Osteoblast (primary cell): ENCODE results near the gene CCIN. TPM values are rescaled to one million over a fixed set of nuclear protein-coding genes. Genes with fewer than 3 reads are reported as not detected.
A peak's percentile ranks its signal among the peaks of the same experiment; 100 is the strongest.

Experiments used
- DNase-seq: peaks from one replicate; pipeline ENCODE4 v3.0.0; 2011; ENCODE audit warnings: low spot score, mixed read lengths; ENCODE audit not compliant: insufficient read length; ENCODE audit errors: missing footprints
- H2AFZ ChIP-seq: 2 replicates; pipeline ENCODE4 v1.6.0; 2011; ENCODE audit warnings: mild to moderate bottlenecking, low read length
- H3K27ac ChIP-seq: 2 replicates; pipeline ENCODE4 v1.5.1; 2011; ENCODE audit warnings: mild to moderate bottlenecking, low read depth, low read length, moderate library complexity
- H3K27me3 ChIP-seq: 2 replicates; pipeline ENCODE4 v1.6.0; 2012; ENCODE audit warnings: mild to moderate bottlenecking, control low read depth, inconsistent platforms, low read length, moderate library complexity; ENCODE audit not compliant: insufficient read depth
- H3K36me3 ChIP-seq: 2 replicates; pipeline ENCODE4 v1.5.1; 2011; ENCODE audit warnings: mild to moderate bottlenecking, low read length, control low read depth, moderate library complexity; ENCODE audit not compliant: insufficient read depth
- H3K4me1 ChIP-seq: 2 replicates; pipeline ENCODE4 v1.5.1; 2011; ENCODE audit warnings: mild to moderate bottlenecking, low read length, control low read depth, moderate library complexity; ENCODE audit not compliant: insufficient read depth
- H3K4me2 ChIP-seq: 2 replicates; pipeline ENCODE4 v1.6.0; 2011; ENCODE audit warnings: mild to moderate bottlenecking, low read length; ENCODE audit not compliant: insufficient read depth
- H3K4me3 ChIP-seq: fragments of 200-600 bp; sonication (generic); 3 replicates; pipeline ENCODE4 v1.5.1; 2012; ENCODE audit warnings: mild to moderate bottlenecking, low read length, inconsistent platforms; ENCODE audit not compliant: insufficient read depth
- H3K79me2 ChIP-seq: 2 replicates; pipeline ENCODE4 v1.6.0; 2012; ENCODE audit warnings: mild to moderate bottlenecking, low read length, control low read depth, inconsistent platforms; ENCODE audit not compliant: insufficient read depth
- H3K9me3 ChIP-seq: 2 replicates; pipeline ENCODE4 v1.5.1; 2011; ENCODE audit warnings: low read depth, low read length, control low read depth
- H4K20me1 ChIP-seq: 2 replicates; pipeline ENCODE4 v1.6.0; 2012; ENCODE audit warnings: mild to moderate bottlenecking, low read length, control low read depth; ENCODE audit not compliant: insufficient read depth
- total RNA-seq: library from RNA; depleted of rRNA; stranded (reverse); fragments of >200 nt; gene quantifications from 2 replicates; pipeline ENCODE4 v1.2.3, GENCODE V29; 2012
- TF ChIP-seq, protein P1 (sequence below): IDR thresholded peaks from 2 replicates; pipeline ENCODE4 v1.5.1; 2011; ENCODE audit warnings: mild to moderate bottlenecking, low read depth, low read length, moderate library complexity; ENCODE audit errors: extremely low read depth

Gene CCIN
- total RNA-seq, 1 donor, result 2.2 TPM

DNA sequence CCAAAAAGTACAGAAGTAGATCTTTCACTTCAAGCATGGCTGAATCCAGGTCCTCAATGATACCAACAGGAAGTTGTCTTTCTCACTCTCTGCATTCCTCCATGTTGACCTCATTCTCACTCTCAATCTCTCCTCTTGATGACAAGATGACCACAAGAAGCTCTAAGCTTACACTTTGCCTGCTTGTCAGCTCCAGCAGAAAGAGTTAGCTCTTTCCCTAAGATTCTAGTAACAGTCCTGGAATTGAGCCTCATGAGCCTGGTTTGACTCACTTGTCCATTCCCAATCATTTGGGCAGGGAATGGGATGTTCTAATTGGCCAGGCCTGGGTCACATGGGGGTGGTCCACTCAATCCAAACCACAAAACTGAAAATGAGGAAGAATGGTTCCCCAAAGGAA lies 18.2 kb downstream of the CCIN start:
- H3K27ac ChIP-seq, result peak overlapping the region; percentile 78
- peaks cover 27% of the 10 kb centered on the region for H3K4me1 ChIP-seq
- TF ChIP-seq, protein P1, sequence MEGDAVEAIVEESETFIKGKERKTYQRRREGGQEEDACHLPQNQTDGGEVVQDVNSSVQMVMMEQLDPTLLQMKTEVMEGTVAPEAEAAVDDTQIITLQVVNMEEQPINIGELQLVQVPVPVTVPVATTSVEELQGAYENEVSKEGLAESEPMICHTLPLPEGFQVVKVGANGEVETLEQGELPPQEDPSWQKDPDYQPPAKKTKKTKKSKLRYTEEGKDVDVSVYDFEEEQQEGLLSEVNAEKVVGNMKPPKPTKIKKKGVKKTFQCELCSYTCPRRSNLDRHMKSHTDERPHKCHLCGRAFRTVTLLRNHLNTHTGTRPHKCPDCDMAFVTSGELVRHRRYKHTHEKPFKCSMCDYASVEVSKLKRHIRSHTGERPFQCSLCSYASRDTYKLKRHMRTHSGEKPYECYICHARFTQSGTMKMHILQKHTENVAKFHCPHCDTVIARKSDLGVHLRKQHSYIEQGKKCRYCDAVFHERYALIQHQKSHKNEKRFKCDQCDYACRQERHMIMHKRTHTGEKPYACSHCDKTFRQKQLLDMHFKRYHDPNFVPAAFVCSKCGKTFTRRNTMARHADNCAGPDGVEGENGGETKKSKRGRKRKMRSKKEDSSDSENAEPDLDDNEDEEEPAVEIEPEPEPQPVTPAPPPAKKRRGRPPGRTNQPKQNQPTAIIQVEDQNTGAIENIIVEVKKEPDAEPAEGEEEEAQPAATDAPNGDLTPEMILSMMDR, result no peak
- H4K20me1 ChIP-seq, result peaks cover 13% of the 10 kb centered on the region
- peak; percentile 95 for DNase-seq
- H3K79me2 ChIP-seq, result peaks cover 17% of the 10 kb centered on the region
- no peaks in the 10 kb centered on the region for H3K9me3 ChIP-seq
- peak overlapping the region; percentile 12 for H3K4me2 ChIP-seq
- H3K27me3 ChIP-seq, result no peaks in the 10 kb centered on the region
- H3K4me3 ChIP-seq, result no peak overlapping the region
- H3K36me3 ChIP-seq, result no peaks in the 10 kb centered on the region
- peak overlapping the region; percentile 60 for H2AFZ ChIP-seq

DNA sequence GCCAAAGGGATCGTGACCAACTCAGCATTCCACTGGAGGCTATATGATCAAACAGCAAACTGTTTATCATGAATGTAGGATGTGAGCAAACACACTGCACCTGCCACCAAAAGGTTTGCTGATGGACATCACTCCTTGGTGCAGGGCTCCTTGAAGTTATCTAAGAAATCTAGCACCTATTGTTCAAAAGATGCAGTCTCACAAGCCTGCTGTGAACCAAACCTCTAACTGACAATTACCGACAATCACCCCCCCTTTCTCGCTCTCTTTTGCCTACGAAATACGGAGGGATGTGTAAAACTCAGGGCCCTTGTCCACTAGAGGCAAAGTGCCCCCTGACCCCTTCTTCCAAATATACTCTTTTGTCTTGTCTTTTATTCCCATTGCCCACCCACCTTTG lies 19.0 kb downstream of the CCIN start:
- no peak overlapping the region for H2AFZ ChIP-seq
- H3K27me3 ChIP-seq, result no peaks in the 10 kb centered on the region
- no peaks in the 10 kb centered on the region for H3K9me3 ChIP-seq
- TF ChIP-seq, protein P1, result no peak
- no peak overlapping the region for H3K4me3 ChIP-seq
- peaks cover 25% of the 10 kb centered on the region for H3K79me2 ChIP-seq
- DNase-seq, result no peak
- H3K4me2 ChIP-seq, result no peak overlapping the region
- no peaks in the 10 kb centered on the region for H3K36me3 ChIP-seq
- H4K20me1 ChIP-seq, result peaks cover 21% of the 10 kb centered on the region
- H3K27ac ChIP-seq, result no peak overlapping the region
- H3K4me1 ChIP-seq, result peaks cover 34% of the 10 kb centered on the region

DNA sequence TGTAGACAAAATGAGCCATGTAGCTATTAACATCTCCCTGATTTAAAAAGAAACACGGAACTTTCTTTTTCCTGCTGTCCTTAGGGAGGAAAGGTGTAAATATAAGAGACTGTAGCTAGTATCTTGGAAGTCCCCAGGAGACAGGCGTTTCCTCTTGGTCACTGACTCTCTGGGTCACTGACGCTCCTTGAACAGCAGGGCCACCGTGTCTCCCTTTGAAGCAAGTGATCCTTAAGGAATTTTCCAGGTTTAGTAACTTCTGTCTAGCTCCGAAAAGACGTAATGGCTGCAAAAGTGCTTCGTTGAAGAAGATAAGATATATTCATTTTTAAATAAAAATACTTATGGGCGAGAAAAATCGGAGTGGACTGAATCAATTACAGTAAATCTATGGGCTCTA lies 20.8 kb downstream of the CCIN start:
- TF ChIP-seq, protein P1, result no peak
- no peak for DNase-seq

DNA sequence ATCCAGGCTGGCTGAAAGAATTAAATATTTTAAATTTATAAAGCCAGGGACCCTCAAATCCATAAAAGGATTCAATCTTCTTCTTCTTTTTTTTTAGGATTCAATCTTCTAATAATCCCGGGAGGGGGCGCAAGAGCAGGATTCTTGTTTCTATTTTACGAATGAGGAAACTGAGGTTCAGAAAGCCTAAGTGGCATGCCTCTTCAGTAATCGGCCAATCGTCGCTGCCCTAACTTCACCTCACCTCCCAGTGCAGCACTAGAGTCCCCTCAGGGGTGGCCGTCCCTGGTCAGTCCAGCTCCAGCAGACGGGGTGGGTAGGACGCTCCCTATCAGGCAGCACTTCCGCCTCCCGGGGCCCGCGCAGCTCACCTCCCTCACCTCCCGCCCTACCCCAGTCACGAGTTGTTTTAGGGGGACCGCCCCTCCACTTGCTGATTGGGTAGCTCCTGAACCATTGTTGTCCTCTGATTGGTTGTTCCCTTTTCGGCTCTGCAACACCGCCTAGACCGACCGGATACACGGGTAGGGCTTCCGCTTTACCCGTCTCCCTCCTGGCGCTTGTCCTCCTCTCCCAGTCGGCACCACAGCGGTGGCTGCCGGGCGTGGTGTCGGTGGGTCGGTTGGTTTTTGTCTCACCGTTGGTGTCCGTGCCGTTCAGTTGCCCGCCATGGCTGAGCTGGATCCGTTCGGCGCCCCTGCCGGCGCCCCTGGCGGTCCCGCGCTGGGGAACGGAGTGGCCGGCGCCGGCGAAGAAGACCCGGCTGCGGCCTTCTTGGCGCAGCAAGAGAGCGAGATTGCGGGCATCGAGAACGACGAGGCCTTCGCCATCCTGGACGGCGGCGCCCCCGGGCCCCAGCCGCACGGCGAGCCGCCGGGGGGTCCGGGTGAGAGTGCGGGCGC lies 21.5 kb downstream of the CCIN start, which contains the start of gene CLTA:
TSS of gene CLTA (plus strand) at position 534 of the 902 bp plus-strand sequence. CDS start at position 670, 136 bp downstream.
- no peaks in the 10 kb centered on the region for H3K9me3 ChIP-seq
- peak within 1 kb of the TSS; percentile 88 for H3K4me3 ChIP-seq
- peak; percentile 99 for DNase-seq
- TF ChIP-seq, protein P1, result peak; percentile 69
- H3K4me1 ChIP-seq, result peaks cover 45% of the 10 kb centered on the region
- peak within 1 kb of the TSS; percentile 97 for H2AFZ ChIP-seq
- peaks cover 13% of the 10 kb centered on the region for H3K36me3 ChIP-seq
- H4K20me1 ChIP-seq, result peaks cover 37% of the 10 kb centered on the region
- H3K4me2 ChIP-seq, result peak within 1 kb of the TSS; percentile 96
- H3K79me2 ChIP-seq, result peaks cover 50% of the 10 kb centered on the region
- no peaks in the 10 kb centered on the region for H3K27me3 ChIP-seq
- peak within 1 kb of the TSS; percentile 92 for H3K27ac ChIP-seq

More for the DNA sequence above, 20.8 kb downstream of the CCIN start:
- H3K4me2 ChIP-seq, result peak overlapping the region; percentile 96
- peaks cover 45% of the 10 kb centered on the region for H3K4me1 ChIP-seq
- peak overlapping the region; percentile 88 for H3K4me3 ChIP-seq
- H3K27ac ChIP-seq, result peak overlapping the region; percentile 92
- peaks cover 43% of the 10 kb centered on the region for H3K79me2 ChIP-seq
- H4K20me1 ChIP-seq, result peaks cover 37% of the 10 kb centered on the region
- H3K36me3 ChIP-seq, result peaks cover 8% of the 10 kb centered on the region
- H2AFZ ChIP-seq, result peak overlapping the region; percentile 97
- H3K9me3 ChIP-seq, result no peaks in the 10 kb centered on the region
- no peaks in the 10 kb centered on the region for H3K27me3 ChIP-seq
